ENCODE results near the gene FOLR2.

GRCh38 chr11:72235351-72236057 is 18.9 kb downstream of the FOLR2 start:
- TF ChIP-seq CTCF (IDR thresholded peaks at IDR 0.05; ENCODE audit: insufficient read depth, low read length, poor library complexity, severe bottlenecking) (no peak), EZH2phosphoT487 (conservative IDR thresholded peaks at IDR 0.05; ENCODE audit: low read length) (no peak)
